Neural crest cell (in vitro differentiated cells): Measurements from ENCODE around the gene BRIP1. TPM values are rescaled to one million over a fixed set of nuclear protein-coding genes. Genes with fewer than 3 reads are reported as not detected.
"Not testable (repeated sequence)": the region's sequence is repeated elsewhere in the genome, so short reads cannot be mapped to it uniquely, and the experiment has no call there.

Experiments used
- DNase-seq: peaks from one replicate; pipeline ENCODE4 v3.0.0; 2021; ENCODE audit warnings: low read depth, mixed read lengths, low spot score
- H3K27ac Mint-ChIP-seq: one replicate; pipeline ENCODE4 v1.8.0; 2021; ENCODE audit warnings: mild to moderate bottlenecking, mixed read lengths; ENCODE audit not compliant: unreplicated experiment
- H3K27me3 Mint-ChIP-seq: 2 replicates; pipeline ENCODE4 v1.8.0; 2021; ENCODE audit warnings: low read depth, mild to moderate bottlenecking, mixed read lengths
- H3K36me3 Mint-ChIP-seq: 2 replicates; pipeline ENCODE4 v1.8.0; 2021; ENCODE audit warnings: low read depth, mild to moderate bottlenecking, mixed read lengths
- H3K4me1 Mint-ChIP-seq: 2 replicates; pipeline ENCODE4 v1.8.0; 2021; ENCODE audit warnings: mixed read lengths
- H3K4me3 Mint-ChIP-seq: one replicate; pipeline ENCODE4 v1.8.0; 2021; ENCODE audit warnings: mild to moderate bottlenecking, mixed read lengths
- H3K9me3 Mint-ChIP-seq: 2 replicates; pipeline ENCODE4 v1.8.0; 2021; ENCODE audit warnings: mixed read lengths
- total RNA-seq: library from RNA; stranded (reverse); gene quantifications from 2 replicates; pipeline ENCODE4 v1.2.1, GENCODE V29; 2021
- TF ChIP-seq, protein P1 (sequence below): fragments of 200-600 bp; sonication (generic); conservative IDR thresholded peaks from 2 replicates; pipeline ENCODE4 v1.5.0; 2021; ENCODE audit warnings: antibody characterized with exemption, mild to moderate bottlenecking

The BRIP1 gene
- total RNA-seq, 1 donor from 2014 or later: 31.4 TPM

GRCh38 chr17:61897548-61898180 lies 34.3 kb upstream of the BRIP1 start:
- TF ChIP-seq, protein P1, sequence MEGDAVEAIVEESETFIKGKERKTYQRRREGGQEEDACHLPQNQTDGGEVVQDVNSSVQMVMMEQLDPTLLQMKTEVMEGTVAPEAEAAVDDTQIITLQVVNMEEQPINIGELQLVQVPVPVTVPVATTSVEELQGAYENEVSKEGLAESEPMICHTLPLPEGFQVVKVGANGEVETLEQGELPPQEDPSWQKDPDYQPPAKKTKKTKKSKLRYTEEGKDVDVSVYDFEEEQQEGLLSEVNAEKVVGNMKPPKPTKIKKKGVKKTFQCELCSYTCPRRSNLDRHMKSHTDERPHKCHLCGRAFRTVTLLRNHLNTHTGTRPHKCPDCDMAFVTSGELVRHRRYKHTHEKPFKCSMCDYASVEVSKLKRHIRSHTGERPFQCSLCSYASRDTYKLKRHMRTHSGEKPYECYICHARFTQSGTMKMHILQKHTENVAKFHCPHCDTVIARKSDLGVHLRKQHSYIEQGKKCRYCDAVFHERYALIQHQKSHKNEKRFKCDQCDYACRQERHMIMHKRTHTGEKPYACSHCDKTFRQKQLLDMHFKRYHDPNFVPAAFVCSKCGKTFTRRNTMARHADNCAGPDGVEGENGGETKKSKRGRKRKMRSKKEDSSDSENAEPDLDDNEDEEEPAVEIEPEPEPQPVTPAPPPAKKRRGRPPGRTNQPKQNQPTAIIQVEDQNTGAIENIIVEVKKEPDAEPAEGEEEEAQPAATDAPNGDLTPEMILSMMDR: no peak
- DNase-seq: no peak
- no peak overlapping the region for H3K4me3 Mint-ChIP-seq
- H3K27me3 Mint-ChIP-seq: no peaks in the 10 kb centered on the region
- no peak overlapping the region for H3K27ac Mint-ChIP-seq
- peaks cover 6% of the 10 kb centered on the region for H3K36me3 Mint-ChIP-seq
- no peaks in the 10 kb centered on the region for H3K9me3 Mint-ChIP-seq
- no peaks in the 10 kb centered on the region for H3K4me1 Mint-ChIP-seq

DNA sequence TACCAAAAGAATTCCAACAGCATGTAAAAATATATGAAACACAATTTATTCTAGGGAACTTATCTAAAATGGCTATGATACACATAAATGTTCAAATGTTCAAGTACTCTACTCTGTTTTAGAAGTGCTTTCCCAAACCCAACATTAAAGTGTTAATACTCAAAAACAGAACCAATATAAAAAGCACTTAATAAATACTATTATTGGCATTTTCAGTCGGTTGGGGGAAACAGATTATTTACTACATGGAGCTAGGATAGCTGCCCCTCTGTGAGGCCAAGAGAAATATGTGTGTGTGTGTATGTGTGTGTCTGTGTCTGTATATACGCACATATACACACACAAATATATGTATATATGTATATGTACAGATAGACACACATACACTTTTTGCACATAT lies 32.1 kb upstream of the BRIP1 start:
- H3K27me3 Mint-ChIP-seq: no peaks in the 10 kb centered on the region
- TF ChIP-seq, protein P1: no peak
- no peak for DNase-seq
- H3K4me3 Mint-ChIP-seq: no peak overlapping the region
- no peaks in the 10 kb centered on the region for H3K9me3 Mint-ChIP-seq
- no peaks in the 10 kb centered on the region for H3K4me1 Mint-ChIP-seq
- peaks cover 2% of the 10 kb centered on the region for H3K36me3 Mint-ChIP-seq
- no peak overlapping the region for H3K27ac Mint-ChIP-seq

DNA sequence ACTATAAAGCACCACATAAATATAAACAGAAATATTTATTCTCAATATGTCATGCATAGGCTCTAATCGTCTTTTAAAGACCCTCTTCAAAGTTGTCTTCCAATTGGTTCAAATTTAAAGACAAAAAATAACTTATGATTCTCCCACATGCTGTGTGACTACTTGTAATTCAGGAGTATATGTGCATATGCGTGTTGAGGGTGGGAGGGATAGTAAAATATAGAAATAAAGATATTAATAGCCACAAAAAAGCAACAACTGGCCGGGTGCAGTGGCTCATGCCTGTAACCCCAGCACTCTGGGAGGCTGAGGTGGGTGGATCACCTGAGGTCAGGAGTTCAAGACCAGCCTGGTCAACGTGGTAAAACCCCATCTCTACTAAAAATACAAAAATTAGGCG lies 31.0 kb upstream of the BRIP1 start:
- not testable (repeated sequence) for H3K27ac Mint-ChIP-seq, H3K36me3 Mint-ChIP-seq, H3K4me1 Mint-ChIP-seq, H3K9me3 Mint-ChIP-seq, DNase-seq, H3K27me3 Mint-ChIP-seq, H3K4me3 Mint-ChIP-seq

- H3K27ac Mint-ChIP-seq, H3K36me3 Mint-ChIP-seq: not testable (repeated sequence)
These were observed 24.4 kb upstream of the BRIP1 start for GRCh38 chr17:61887733-61888132.

DNA sequence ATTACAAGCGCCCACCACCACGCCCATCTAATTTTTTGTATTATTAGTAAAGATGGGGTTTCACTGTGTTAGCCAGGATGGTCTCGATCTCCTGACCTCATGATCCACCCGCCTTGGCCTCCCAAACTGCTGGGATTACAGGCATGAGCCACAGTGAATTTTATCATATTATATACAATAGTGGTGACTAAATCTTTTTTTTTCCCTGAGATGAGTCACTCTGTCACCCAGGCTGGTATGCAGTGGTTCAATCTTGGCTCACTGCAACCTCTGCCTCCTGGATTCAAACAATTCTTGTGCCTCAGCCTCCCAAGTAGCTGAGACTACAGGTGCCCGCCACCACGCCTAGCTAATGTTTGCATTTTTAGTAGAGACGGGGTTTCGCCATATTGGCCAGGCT lies 22.5 kb upstream of the BRIP1 start:
- H3K4me1 Mint-ChIP-seq, H3K4me3 Mint-ChIP-seq, H3K36me3 Mint-ChIP-seq, H3K27me3 Mint-ChIP-seq, H3K9me3 Mint-ChIP-seq, DNase-seq, H3K27ac Mint-ChIP-seq: not testable (repeated sequence)

More at GRCh38 chr17:61887733-61888132, 24.4 kb upstream of the BRIP1 start:
- not testable (repeated sequence) for H3K9me3 Mint-ChIP-seq, H3K4me1 Mint-ChIP-seq, DNase-seq, H3K4me3 Mint-ChIP-seq, H3K27me3 Mint-ChIP-seq

DNA sequence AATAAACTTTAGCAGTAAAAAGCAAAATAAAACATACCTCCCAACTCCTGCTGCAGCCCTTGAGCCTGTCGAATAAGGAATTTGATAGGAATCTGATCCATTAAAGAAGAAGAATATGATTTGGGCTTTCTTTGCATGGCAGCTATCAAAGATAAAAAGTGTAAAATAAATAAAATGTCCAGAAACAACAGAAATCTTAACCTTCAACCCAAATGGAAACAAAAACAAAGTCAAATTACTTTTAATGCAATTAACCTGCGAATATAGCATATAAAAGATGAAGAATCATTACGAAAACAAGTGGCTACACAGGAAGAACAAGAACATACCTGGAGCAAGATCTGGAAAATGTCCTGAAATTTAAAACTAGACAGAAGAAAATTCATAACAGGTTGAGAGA lies 21.5 kb upstream of the BRIP1 start:
- Mint-ChIP-seq H3K27ac (no peak overlapping the region), H3K36me3 (peaks cover 7% of the 10 kb centered on the region), H3K4me3 (no peak overlapping the region), H3K9me3 (no peaks in the 10 kb centered on the region), H3K27me3 (no peaks in the 10 kb centered on the region), H3K4me1 (no peaks in the 10 kb centered on the region)
- TF ChIP-seq, protein P1: no peak
- no peak for DNase-seq

DNA sequence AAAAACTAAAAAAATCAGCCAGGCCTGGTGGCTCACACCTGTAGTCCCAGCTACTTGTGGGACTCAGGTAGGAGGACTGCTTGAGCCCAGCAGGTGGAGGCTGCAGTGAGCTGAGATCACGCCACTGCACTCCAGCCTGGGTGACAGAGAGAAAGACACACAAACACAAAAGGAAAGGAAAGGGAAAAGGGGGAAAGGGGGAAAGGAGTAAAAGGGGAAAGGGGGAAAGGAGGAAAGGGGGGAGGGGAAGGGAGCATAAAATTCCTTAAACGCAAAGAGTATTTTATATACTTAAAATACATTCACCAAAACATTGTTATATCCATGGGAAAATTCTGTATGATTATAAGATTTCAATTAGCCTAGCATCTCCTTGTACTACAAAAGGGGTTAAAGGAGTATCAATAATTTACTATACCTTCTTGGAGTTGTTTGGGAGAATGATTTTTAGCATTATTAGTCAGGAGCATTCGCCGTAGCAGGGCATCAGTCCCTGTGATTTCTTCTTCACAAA lies 17.3 kb upstream of the BRIP1 start:
- Mint-ChIP-seq H3K27ac (no peak overlapping the region), H3K9me3 (no peaks in the 10 kb centered on the region), H3K36me3 (peaks cover 4% of the 10 kb centered on the region), H3K4me1 (no peaks in the 10 kb centered on the region), H3K27me3 (no peaks in the 10 kb centered on the region), H3K4me3 (no peak overlapping the region)
- TF ChIP-seq, protein P1: no peak
- DNase-seq: no peak
